Measurements from ENCODE around the gene NPHS1.
"Not testable (repeated sequence)": the region's sequence is repeated elsewhere in the genome, so short reads cannot be mapped to it uniquely, and the experiment has no call there.

The NPHS1 gene

GRCh38 chr19:35795564-35795963, 56.7 kb downstream of the NPHS1 start:
- H3K9ac ChIP-seq (ENCODE audit: low read length); H3K9me3 ChIP-seq (ENCODE audit: control insufficient read depth, low read length); H3K4me3 ChIP-seq (ENCODE audit: low read length); H3K36me3 ChIP-seq (ENCODE audit: control insufficient read depth, insufficient read depth, low read length): not testable (repeated sequence)
- peaks cover 23% of the 10 kb centered on the region for H3K4me1 ChIP-seq (ENCODE audit: control insufficient read depth, insufficient read depth, low read length)
- H3K27me3 ChIP-seq (ENCODE audit: control insufficient read depth, insufficient read depth, low read length): peaks cover 20% of the 10 kb centered on the region

- H3K36me3 ChIP-seq (ENCODE audit: control insufficient read depth, insufficient read depth, low read length): no peaks in the 10 kb centered on the region
- H3K27me3 ChIP-seq (ENCODE audit: control insufficient read depth, insufficient read depth, low read length): peaks cover 20% of the 10 kb centered on the region
- H3K9me3 ChIP-seq (ENCODE audit: control insufficient read depth, low read length): no peaks in the 10 kb centered on the region
- H3K4me3 ChIP-seq (ENCODE audit: low read length): no peak overlapping the region
- H3K4me1 ChIP-seq (ENCODE audit: control insufficient read depth, insufficient read depth, low read length): peaks cover 23% of the 10 kb centered on the region
- H3K9ac ChIP-seq (ENCODE audit: low read length): no peak overlapping the region
Measured at GRCh38 chr19:35793381-35794165, 58.7 kb downstream of the NPHS1 start.

GRCh38 chr19:35792888-35793287, 59.4 kb downstream of the NPHS1 start:
- Histone ChIP-seq H3K27me3 (ENCODE audit: control insufficient read depth, insufficient read depth, low read length) (peaks cover 14% of the 10 kb centered on the region), H3K4me1 (ENCODE audit: control insufficient read depth, insufficient read depth, low read length) (peaks cover 23% of the 10 kb centered on the region), H3K9me3 (ENCODE audit: control insufficient read depth, low read length) (no peaks in the 10 kb centered on the region), H3K4me3 (ENCODE audit: low read length) (no peak overlapping the region), H3K36me3 (ENCODE audit: control insufficient read depth, insufficient read depth, low read length) (no peaks in the 10 kb centered on the region), H3K9ac (ENCODE audit: low read length) (no peak overlapping the region)

GRCh38 chr19:35792312-35792711, 60.0 kb downstream of the NPHS1 start:
- Histone ChIP-seq H3K36me3 (ENCODE audit: control insufficient read depth, insufficient read depth, low read length) (no peaks in the 10 kb centered on the region), H3K9me3 (ENCODE audit: control insufficient read depth, low read length) (no peaks in the 10 kb centered on the region), H3K27me3 (ENCODE audit: control insufficient read depth, insufficient read depth, low read length) (peaks cover 10% of the 10 kb centered on the region), H3K4me3 (ENCODE audit: low read length) (no peak overlapping the region), H3K4me1 (ENCODE audit: control insufficient read depth, insufficient read depth, low read length) (peaks cover 23% of the 10 kb centered on the region), H3K9ac (ENCODE audit: low read length) (no peak overlapping the region)

GRCh38 chr19:35791814-35792279, 60.5 kb downstream of the NPHS1 start:
- Histone ChIP-seq H3K4me1 (ENCODE audit: control insufficient read depth, insufficient read depth, low read length) (peaks cover 23% of the 10 kb centered on the region), H3K4me3 (ENCODE audit: low read length) (no peak overlapping the region), H3K9ac (ENCODE audit: low read length) (no peak overlapping the region), H3K36me3 (ENCODE audit: control insufficient read depth, insufficient read depth, low read length) (no peaks in the 10 kb centered on the region), H3K9me3 (ENCODE audit: control insufficient read depth, low read length) (no peaks in the 10 kb centered on the region), H3K27me3 (ENCODE audit: control insufficient read depth, insufficient read depth, low read length) (peaks cover 5% of the 10 kb centered on the region)

GRCh38 chr19:35790981-35791813, 61.1 kb downstream of the NPHS1 start:
- Histone ChIP-seq H3K9ac (ENCODE audit: low read length) (no peak overlapping the region), H3K36me3 (ENCODE audit: control insufficient read depth, insufficient read depth, low read length) (no peaks in the 10 kb centered on the region), H3K27me3 (ENCODE audit: control insufficient read depth, insufficient read depth, low read length) (no peaks in the 10 kb centered on the region), H3K4me1 (ENCODE audit: control insufficient read depth, insufficient read depth, low read length) (peaks cover 23% of the 10 kb centered on the region), H3K9me3 (ENCODE audit: control insufficient read depth, low read length) (no peaks in the 10 kb centered on the region), H3K4me3 (ENCODE audit: low read length) (no peak overlapping the region)

- H3K9ac ChIP-seq (ENCODE audit: low read length): no peak overlapping the region
- peaks cover 23% of the 10 kb centered on the region for H3K4me1 ChIP-seq (ENCODE audit: control insufficient read depth, insufficient read depth, low read length)
- no peaks in the 10 kb centered on the region for H3K36me3 ChIP-seq (ENCODE audit: control insufficient read depth, insufficient read depth, low read length)
- no peak overlapping the region for H3K4me3 ChIP-seq (ENCODE audit: low read length)
- no peaks in the 10 kb centered on the region for H3K27me3 ChIP-seq (ENCODE audit: control insufficient read depth, insufficient read depth, low read length)
- no peaks in the 10 kb centered on the region for H3K9me3 ChIP-seq (ENCODE audit: control insufficient read depth, low read length)
Measured at GRCh38 chr19:35789978-35790944, 62.0 kb downstream of the NPHS1 start.

- H3K9me3 ChIP-seq (ENCODE audit: control insufficient read depth, low read length): no peaks in the 10 kb centered on the region
- no peaks in the 10 kb centered on the region for H3K36me3 ChIP-seq (ENCODE audit: control insufficient read depth, insufficient read depth, low read length)
- H3K4me1 ChIP-seq (ENCODE audit: control insufficient read depth, insufficient read depth, low read length): peaks cover 23% of the 10 kb centered on the region
- no peak overlapping the region for H3K9ac ChIP-seq (ENCODE audit: low read length)
- H3K27me3 ChIP-seq (ENCODE audit: control insufficient read depth, insufficient read depth, low read length): no peaks in the 10 kb centered on the region
- H3K4me3 ChIP-seq (ENCODE audit: low read length): no peak overlapping the region
Measured at GRCh38 chr19:35789195-35789977, 62.9 kb downstream of the NPHS1 start.

GRCh38 chr19:35788205-35788960, 63.9 kb downstream of the NPHS1 start:
- H3K4me3 ChIP-seq (ENCODE audit: low read length): no peak overlapping the region
- no peak overlapping the region for H3K9ac ChIP-seq (ENCODE audit: low read length)
- H3K36me3 ChIP-seq (ENCODE audit: control insufficient read depth, insufficient read depth, low read length): no peaks in the 10 kb centered on the region
- H3K4me1 ChIP-seq (ENCODE audit: control insufficient read depth, insufficient read depth, low read length): peaks cover 17% of the 10 kb centered on the region
- H3K9me3 ChIP-seq (ENCODE audit: control insufficient read depth, low read length): no peaks in the 10 kb centered on the region
- no peaks in the 10 kb centered on the region for H3K27me3 ChIP-seq (ENCODE audit: control insufficient read depth, insufficient read depth, low read length)

- H3K36me3 ChIP-seq (ENCODE audit: control insufficient read depth, insufficient read depth, low read length): no peaks in the 10 kb centered on the region
- no peak overlapping the region for H3K4me3 ChIP-seq (ENCODE audit: low read length)
- H3K4me1 ChIP-seq (ENCODE audit: control insufficient read depth, insufficient read depth, low read length): peaks cover 8% of the 10 kb centered on the region
- no peaks in the 10 kb centered on the region for H3K9me3 ChIP-seq (ENCODE audit: control insufficient read depth, low read length)
- H3K27me3 ChIP-seq (ENCODE audit: control insufficient read depth, insufficient read depth, low read length): no peaks in the 10 kb centered on the region
- no peak overlapping the region for H3K9ac ChIP-seq (ENCODE audit: low read length)
Measured at GRCh38 chr19:35787227-35787799, 65.0 kb downstream of the NPHS1 start.

All from mucosa of stomach (tissue), 1 donor.